ENCODE data around the gene NKD1. TPM values are rescaled to one million over a fixed set of nuclear protein-coding genes. Genes with fewer than 3 reads are reported as not detected.

The NKD1 gene
- total RNA-seq, 1 donor from 2014 or later: 0.16 TPM

DNA sequence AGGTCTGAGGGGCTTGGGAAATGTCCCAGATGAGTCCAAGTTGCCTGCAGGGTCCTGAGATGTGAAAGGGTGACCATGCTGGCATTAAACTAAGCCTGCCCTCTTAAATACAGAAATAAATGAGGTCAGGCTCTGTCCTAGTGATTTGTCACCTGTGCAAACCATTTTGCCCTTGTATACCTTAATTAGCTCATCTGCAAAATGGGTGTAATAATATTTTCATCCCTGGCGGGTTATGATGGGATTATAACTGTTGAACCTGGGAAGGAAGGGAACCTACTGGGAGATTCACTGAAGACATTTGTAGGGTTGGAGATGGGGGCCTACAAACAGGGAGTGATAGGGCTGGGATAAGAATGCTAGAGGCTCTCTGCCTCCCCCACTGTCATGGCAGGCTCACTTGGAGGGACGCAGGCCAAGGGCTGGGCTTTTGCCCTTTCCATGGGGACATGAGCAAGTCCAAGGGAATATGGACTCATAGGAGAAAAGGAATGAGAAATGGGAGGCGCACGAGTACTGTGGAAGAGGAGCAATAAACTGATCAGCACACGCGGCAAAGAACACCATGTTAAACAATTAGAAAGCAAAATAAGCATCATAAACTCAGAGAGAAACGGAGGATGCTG is 4.4 kb downstream of the NKD1 start:
- DNase-seq (no peak), ATAC-seq (ENCODE audit: poor library complexity) (no peak)
- intact Hi-C loops (cut with DNase I): no loop called here

DNA sequence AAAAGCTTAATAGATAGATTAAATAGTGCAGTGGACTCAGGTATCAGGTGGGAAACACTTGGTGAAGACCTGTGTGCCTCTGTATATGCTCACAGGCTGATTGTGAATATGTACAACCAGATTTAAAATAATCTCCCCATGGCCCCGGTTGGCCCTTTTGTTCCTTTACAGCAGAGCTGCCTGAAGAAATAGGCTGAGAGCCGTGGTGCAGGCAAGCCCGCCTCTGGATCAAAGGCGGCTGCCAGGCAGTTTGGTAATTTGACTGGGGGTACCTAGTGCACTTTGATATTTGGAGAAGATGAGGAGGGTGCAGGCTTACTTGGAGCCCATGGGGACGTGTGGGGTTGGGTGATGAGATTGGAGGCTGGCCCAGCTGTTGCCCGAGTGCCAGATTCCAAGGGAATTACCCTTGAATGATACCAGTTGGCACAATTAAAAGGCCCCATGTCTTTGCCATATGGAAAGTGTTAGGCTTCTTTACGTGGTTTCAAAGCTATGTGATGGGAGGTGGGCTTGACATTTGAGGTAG is 5.0 kb downstream of the NKD1 start:
- ATAC-seq (ENCODE audit: poor library complexity) (no peak), DNase-seq (no peak)
- intact Hi-C loops (cut with DNase I): no loop called here

DNA sequence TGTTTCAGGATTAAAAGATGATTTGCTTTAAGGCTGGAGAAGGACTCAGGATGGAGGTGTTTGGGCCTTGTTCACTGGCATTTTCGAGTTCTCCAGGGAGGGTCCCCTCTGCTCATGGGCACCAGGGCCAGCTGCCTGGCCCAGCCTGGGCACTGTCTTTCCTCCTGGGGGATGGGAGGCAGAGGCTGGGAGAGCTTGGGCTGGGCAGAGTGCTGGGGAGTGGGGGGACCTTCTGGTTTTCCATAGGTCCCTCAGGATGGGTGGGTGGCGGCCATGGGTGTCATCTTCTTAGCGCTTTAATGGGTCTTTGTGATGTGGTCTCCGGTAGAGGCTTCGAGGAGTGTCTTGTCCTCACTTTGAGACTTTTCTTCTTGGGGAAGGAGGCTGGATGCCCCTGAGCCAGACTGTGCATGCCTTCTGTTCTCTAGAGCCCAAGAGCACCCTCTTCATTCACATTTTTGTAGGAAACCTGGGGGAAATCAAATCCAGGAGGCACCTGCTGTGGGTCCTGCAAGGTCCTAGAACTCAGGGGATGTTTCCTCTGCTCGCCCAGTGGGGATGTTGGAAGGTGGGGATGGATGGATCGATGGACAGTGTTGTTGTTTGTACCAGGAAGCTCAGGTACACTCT is 5.7 kb downstream of the NKD1 start:
- no peak for DNase-seq
- ATAC-seq (ENCODE audit: poor library complexity): no peak
- intact Hi-C loops (cut with DNase I): no loop called here

DNA sequence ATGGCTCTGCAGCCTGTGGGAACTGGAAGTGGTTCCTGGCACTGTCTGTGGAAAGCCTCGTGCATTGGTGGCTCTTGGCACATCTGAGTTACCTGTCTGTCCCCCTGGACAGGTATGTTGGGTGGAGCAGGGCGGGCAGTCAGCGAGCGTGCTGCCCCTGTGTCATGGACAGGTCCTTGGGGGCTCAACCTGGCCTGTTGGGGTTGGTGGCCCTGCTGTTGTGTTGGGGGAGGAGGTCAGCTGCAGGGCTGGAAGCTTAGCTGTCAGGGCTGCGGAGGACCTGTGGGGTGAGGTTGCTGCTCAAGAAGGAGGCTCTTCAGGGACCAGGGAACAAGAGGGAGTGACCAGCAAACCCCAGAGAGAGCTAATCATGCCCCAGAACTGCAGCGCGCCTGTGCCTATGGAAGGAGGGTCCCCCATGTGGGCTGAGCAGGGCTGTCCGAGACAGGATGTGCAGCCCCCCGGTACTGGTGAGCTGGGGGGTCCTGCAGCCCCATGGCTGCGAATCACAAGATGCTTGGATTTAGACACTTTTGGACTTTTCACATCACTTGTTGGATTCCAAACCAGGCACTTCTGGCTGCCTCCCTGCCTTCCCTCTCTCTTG is 7.2 kb downstream of the NKD1 start:
- DNase-seq (no peak), ATAC-seq (ENCODE audit: poor library complexity) (no peak)
- intact Hi-C loops (cut with DNase I): no loop called here

DNA sequence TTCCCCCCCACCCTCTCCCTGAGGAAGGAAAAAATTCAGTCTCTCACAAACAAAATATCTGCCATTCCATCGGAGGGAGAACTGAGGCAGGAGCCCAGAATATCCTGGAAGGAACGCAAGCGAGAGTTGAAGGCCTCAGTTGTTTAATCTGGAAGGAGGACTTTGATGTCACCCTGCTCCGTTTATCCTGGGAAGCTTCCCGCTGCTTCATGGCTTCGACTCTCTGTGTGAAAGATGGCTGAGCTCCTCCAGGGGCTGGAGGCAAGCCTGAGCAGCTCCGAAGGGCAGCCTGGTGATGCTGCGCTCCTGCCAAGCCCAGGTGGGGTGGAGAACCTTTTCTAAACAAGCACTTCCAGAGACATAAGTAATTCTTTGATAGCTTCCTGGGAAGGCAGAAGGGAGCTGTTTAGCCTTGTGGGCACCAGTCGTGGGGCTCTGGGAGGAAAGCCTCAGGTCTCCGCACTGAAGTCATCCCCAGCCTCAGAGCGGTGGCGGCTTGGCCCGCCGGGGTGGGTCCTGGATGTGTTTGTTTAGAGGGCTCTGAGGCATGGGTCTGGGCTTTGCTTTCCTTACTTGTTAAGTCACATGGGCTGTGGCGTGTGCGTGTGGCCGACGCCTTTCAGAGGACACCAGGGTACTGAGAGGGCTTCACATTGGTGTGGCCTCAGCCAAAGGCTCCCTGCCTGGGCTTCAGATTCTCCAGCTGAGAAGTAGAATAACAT is 7.9 kb downstream of the NKD1 start:
- DNase-seq: no peak
- no peak for ATAC-seq (ENCODE audit: poor library complexity)
- intact Hi-C loops (cut with DNase I): no loop called here

DNA sequence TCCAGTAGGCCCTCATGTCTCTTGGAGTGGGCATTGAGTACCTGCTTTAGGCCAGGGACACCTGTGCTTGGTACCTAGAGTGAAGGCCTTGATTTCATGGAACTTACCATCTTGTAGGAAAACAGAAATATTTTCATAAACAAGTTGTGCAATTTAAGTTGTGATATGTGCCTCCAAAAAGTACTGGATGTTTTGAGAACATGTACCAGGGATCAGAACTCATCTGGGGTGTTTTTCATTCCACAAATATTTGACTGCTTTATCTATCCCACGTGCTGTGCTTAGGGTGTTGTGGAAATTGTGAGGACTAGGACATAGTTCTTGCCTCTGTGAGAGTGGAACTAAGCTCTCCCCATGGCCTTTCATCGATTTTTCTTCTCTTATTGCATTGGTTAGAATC is 8.8 kb downstream of the NKD1 start:
- ATAC-seq (ENCODE audit: poor library complexity) (no peak), DNase-seq (no peak)
- intact Hi-C loops (cut with DNase I): no loop called here

DNA sequence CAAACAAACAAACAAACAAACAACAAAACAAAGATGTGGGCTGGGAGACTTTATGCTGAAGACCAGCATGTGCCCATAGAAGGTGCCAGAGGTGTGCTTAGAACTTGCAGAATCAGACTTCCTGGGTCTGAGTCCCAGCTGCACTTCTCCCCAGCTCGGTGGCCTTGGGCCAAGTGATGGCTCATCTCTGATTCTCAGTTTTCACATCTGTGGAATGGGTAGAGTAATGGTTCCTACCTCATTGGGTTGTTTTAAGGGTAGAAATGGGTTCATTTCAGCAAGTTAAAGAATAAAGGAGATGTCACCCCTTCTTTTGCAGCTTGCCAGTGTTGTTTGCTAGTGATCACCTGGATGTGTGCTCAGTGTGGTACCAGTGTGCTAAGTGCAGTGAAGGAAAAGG is 10.7 kb downstream of the NKD1 start:
- ATAC-seq (ENCODE audit: poor library complexity) (no peak), DNase-seq (no peak)
- intact Hi-C loops (cut with DNase I): no loop called here

DNA sequence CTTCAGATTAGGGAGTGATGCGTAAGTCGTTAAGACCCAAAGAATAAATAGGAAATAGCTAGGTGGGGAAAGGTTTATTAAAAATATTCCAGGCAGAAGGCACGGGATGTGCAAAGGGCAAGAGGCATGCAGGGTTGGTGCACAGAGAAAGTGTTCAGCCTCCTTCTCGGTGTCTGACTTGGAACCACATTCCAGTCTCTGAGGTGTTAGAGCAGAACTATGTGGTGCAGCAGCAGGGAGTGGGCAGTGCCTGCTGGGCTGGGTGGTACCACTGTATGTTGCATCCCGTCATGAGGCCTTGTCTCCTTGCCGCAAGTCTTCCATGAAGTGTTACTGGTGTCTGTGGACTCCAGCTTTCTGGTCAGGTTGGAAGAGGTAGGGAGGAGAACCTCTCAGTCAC is 11.1 kb downstream of the NKD1 start:
- intact Hi-C loops (cut with DNase I): no loop called here
- ATAC-seq (ENCODE audit: poor library complexity) (no peak), DNase-seq (no peak)

DNA sequence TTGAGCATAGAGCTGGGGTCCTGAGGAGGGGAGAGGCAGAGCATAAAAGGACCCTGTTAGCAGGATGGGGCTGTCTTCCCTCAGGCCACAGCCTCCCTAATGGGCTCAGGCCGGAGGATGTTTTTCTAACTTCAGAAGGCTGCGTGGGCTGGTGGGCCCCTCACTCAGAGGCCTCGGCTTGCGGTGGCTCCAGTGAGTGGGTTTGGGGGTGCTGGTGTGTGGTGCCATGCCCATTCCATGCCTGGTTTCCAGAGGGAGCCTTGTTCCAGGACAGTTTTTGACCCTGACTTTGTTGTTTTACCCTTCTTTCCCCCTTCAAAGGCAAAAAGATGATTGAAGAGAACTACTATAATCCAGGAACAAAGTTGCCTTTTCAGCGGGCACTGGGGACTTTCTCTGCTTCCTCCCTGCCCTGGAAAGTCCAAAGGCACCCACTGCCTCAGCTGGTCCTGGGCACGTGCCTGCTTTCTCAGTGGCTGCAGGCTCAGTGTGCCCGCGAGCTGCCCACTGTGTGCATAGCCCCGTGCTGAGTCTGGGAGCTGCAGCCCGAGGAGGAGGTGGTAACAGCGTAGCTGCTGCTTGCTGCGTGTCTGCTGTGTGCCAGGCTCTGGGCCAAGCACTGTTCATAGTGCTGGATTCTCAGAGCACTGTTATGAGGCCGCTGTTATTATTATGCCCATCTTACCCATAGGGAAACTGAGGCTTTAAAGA is 11.8 kb downstream of the NKD1 start:
- ATAC-seq (ENCODE audit: poor library complexity) (no peak), DNase-seq (no peak)
- intact Hi-C loops (cut with DNase I): no loop called here

DNA sequence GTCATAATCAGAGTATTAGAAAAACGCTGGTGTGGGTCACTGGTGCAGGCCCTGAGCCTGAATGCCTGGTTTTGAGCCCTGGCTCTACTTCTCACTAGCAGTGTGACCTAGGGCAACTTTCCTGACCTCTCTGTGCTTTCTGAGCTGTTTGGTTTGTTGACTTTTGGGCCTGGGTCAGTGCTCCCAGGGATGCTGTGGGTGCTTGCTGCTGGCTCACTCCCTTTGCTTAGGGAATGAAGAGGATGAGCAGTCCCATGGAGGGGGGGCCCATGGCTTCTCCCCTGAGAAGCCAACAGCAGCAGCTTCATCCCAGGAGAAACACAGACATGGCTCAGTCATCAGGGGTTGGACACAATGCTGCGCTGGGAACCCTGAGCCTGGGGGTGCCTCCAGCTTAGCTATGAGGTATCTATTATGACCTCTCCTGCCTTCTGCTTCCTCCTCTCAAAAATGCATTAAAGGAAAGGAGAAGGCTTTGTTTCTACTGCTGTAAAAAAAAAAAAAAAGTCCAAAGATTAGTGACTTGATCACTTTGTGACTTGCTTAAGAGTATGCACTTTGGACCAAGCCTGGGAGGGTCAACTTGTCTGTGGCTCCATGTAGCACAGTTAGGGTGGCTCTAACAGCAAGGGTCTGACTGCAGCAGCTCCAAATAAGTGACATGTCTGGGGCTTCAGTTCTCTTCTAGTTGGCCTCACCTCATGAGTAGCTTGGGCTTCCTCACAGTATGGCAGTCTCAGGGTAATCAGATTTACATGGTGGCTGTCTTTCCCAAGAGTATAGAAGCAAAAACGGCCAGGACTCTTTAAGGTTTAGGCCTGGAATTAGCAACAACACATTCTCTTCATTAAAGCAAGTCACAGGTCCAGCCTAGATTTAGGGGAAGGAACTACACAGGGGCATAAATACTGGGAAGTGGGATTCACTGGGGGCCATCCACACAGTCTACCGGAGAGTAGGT is 13.0 kb downstream of the NKD1 start:
- no peak for ATAC-seq (ENCODE audit: poor library complexity)
- DNase-seq: no peak
- intact Hi-C loops (cut with DNase I): no loop called here

DNA sequence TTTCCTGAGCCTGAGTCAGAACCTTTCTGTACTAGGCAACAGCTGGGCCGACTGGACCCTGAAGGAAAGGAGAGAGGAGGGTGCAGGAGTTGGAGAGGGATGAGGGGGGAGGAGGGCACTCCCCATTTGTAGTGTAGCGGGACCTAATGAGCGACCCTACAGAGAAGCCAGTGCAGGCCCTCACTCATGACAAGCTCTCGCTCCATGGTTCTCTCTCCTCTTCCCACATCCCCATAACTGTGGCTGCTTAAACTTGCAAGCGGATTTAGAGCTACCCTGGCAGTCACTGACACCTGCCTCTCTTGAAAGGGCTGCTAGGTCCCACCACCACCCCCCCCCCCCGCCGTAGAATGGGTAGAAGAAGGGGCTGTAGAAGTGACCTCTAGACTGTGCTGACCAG is 14.5 kb downstream of the NKD1 start:
- no peak for DNase-seq
- ATAC-seq (ENCODE audit: poor library complexity): no peak
- intact Hi-C loops (cut with DNase I): no loop called here

DNA sequence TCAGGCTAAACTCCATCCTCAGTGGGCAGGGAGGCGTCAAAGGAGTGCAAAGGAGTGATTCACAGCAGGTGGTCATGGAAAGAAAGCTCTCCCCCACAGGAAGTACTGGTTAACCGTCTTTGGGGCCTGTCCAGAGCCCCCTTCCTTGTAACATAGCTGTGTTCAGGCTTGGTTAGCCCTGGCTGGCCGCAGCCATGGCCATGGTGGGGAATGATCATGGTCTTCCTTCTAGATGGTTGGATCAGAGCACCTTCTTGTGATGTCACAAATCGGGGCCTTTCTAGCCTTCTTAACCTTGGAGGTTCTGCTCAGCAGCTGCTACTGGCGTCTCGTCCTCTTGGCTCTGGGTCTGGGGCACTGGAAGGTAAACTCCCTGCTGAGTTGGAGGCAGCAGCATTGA is 15.8 kb downstream of the NKD1 start:
- no peak for ATAC-seq (ENCODE audit: poor library complexity)
- no peak for DNase-seq
- intact Hi-C loops (cut with DNase I): no loop called here

DNA sequence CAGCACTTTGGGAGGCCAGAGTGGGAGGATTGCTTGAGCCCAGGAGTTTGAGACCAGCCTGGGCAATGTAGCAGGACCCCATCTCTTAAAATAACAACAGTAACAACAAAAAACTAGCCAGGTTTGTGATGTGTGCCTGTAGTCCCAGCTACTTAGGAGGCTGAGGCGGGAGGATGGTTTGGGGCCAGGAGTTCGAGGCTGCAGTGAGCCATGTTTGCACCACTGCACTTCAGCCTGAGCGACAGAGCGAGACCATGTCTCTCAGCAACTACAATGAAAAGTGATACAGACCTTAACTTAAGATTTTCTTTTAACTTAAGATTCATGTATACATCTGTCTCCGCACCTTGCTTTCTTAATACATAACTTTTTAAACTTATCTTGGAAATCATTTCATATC is 17.2 kb downstream of the NKD1 start:
- DNase-seq: no peak
- intact Hi-C loops (cut with DNase I): no loop called here
- ATAC-seq (ENCODE audit: poor library complexity): no peak

DNA sequence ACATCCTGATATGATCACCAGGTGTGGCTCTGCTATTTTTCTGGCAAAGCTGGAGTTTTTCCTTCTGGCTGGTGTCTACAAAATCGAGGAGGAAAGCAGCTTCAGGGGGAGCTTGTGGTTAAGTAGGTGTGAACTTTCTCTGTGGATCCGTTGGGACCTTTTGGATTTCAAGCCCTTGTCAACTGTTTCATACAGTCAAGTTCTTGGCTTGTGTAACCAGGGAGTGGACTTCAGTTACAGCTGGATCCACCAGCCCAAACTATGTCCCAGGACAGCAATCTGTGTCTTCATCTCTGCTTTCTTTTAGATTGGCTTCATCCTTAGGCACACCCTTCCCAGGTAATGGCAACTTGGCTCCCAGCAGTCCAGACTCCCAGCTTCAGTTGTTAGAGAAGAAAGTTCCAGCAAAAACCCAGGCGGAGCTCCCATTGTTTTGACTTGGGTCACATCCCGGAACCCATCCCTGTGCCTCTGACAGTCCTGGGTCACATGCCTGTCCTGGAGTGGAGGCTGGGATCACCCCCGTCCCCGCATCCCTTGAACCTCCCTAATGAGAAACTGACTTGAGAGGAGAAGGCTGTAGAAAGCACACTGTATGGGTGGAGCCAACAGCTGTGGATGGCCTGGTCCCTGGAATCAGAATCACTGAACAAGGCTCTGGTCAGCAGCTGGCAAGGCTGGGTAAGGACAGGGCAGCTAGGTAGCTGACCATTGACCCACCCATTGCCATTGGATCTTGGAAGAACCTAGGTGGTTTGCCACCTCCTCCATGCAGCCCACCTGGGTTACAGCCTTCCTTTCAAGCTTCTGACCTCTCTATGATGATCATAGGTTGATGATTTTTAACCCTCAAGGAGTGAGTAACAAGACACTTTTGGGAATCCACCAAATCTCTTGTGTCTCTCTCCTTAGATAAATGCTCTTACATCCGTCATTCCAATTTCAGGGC is 18.1 kb downstream of the NKD1 start:
- DNase-seq (no peak), ATAC-seq (ENCODE audit: poor library complexity) (no peak)
- intact Hi-C loops (cut with DNase I): no loop called here

DNA sequence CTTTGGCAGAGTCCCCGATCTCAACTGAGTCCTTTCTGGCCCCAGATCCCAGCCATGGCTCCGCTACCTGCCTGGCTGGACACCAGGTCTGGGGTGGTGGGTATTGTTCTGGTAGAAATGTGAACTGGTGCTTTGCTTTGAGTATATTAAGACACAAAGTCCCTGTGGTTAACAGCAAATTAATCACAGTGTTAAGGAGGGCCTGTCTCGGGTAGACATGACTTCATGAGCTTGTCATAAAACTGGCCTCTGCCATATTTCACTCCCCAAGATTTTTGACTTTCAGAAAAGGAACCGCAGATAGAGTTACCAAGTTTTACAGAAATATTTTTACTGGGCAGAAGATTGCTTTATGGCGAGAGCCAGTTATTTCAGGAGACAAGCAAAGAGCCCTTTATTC is 19.5 kb downstream of the NKD1 start:
- intact Hi-C loops (cut with DNase I): no loop called here
- DNase-seq: no peak
- no peak for ATAC-seq (ENCODE audit: poor library complexity)

DNA sequence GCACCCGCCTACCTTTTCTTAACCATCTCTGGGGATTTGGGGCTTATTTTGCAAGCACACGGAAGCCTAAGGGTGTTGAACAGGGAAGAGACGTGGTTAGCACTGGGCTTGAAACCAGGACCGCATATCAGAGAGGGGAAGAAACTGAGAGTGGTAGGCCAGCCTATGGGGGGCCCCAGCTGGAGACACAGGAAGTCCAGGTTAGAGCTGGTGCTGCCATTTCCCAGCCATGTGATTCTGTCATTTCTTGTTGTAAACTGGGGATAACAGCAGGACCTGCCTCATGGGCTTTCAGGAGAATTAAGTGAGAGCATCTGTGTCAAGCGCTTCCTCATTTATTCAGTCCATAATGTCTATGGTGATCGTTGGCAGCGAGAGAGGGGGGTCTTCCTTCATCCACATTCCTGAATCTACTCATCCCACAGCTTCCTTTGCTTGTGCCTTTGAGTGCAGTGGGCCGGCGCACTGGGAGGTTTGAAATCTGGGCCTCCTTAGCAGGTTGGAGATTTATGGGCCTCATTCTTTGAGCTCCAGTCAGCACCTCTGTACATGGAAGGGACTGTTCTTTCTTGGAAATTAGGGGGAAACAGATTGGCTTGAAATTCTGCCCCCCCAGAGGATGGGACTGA is 20.1 kb downstream of the NKD1 start:
- intact Hi-C loops (cut with DNase I): no loop called here
- no peak for DNase-seq
- ATAC-seq (ENCODE audit: poor library complexity): no peak

DNA sequence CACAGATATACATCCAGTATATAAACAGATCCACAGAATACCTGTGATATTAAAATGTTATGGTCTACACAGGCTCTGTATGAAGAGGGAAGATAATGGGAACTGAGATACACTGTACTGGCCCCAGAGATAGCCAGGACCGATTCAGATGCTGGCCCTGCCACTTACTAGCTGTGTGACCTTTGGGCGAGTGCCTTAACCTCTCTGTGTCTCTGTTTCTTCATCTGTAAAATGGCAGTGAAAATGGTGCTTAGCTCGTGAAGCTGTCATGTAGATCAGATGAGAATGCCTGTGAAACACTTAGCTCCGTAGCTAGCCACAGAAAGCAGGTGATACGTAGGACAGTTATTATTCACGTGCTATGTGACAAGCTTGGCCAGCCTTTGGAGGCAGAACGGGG is 22.2 kb downstream of the NKD1 start:
- ATAC-seq (ENCODE audit: poor library complexity) (no peak), DNase-seq (no peak)
- intact Hi-C loops (cut with DNase I): no loop called here

All from Right ventricle myocardium superior (tissue), 1 donor.